WERI-Rb-1 (cell line): Measurements from ENCODE around the gene RAD51B.

Source experiments
- DNase-seq: peaks from one replicate; pipeline ENCODE4 v3.0.0-alpha.2; 2020
- H3K27ac ChIP-seq: fragments of 250-450 bp; sonication (Bioruptor Pico); 2 replicates; pipeline ENCODE4 v1.5.1; 2020; ENCODE audit warnings: mild to moderate bottlenecking, moderate library complexity
- H3K27me3 ChIP-seq: fragments of 250-450 bp; sonication (Bioruptor Pico); 2 replicates; pipeline ENCODE4 v1.5.1; 2021; ENCODE audit warnings: mild to moderate bottlenecking, low read depth, moderate library complexity; ENCODE audit not compliant: insufficient read depth, severe bottlenecking
- H3K36me3 ChIP-seq: fragments of 250-450 bp; sonication (Bioruptor Pico); 2 replicates; pipeline ENCODE4 v1.5.1; 2020; ENCODE audit warnings: mild to moderate bottlenecking, moderate library complexity
- H3K4me3 ChIP-seq: 2 replicates; pipeline ENCODE4 v1.5.1; 2011; ENCODE audit warnings: low read depth, mild to moderate bottlenecking, control low read depth, low read length
- H3K9me3 ChIP-seq: fragments of 250-450 bp; sonication (Bioruptor Pico); 2 replicates; pipeline ENCODE4 v1.5.1; 2021; ENCODE audit warnings: mild to moderate bottlenecking, moderate library complexity; ENCODE audit not compliant: severe bottlenecking
- CTCF ChIP-seq: IDR thresholded peaks from 2 replicates; pipeline ENCODE4 v1.5.1; 2011; ENCODE audit warnings: low read depth, mild to moderate bottlenecking, control low read depth, inconsistent platforms, low read length

The RAD51B gene

GRCh38 chr14:68262567-68262966 lies 443.0 kb downstream of the RAD51B start:
- no peak overlapping the region for H3K4me3 ChIP-seq
- H3K27me3 ChIP-seq: no peaks in the 10 kb centered on the region
- H3K27ac ChIP-seq: no peak overlapping the region
- no peak for TF ChIP-seq CTCF
- H3K36me3 ChIP-seq: no peaks in the 10 kb centered on the region
- no peak for DNase-seq
- no peaks in the 10 kb centered on the region for H3K9me3 ChIP-seq

- no peaks in the 10 kb centered on the region for H3K9me3 ChIP-seq
- H3K36me3 ChIP-seq: no peaks in the 10 kb centered on the region
- H3K4me3 ChIP-seq: no peak overlapping the region
- no peaks in the 10 kb centered on the region for H3K27me3 ChIP-seq
- TF ChIP-seq CTCF: no peak
- H3K27ac ChIP-seq: no peak overlapping the region
- no peak for DNase-seq
Observed at GRCh38 chr14:68263563-68264259, 444.1 kb downstream of the RAD51B start.

DNA sequence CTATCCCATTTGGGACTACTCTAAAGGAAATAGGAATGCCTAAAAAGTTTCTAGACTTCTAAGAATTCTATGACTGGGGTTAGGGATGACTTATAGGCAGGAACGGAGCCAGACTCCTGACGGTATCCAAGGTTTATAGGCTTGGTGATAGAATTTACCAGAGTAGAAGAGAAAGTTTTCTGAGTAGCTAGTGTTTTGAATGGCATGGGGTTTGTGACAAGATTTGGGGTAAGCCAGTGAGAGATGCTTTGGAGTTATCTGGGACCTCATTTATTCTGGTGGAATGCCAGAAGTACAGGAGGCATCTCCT lies 444.6 kb downstream of the RAD51B start:
- no peak overlapping the region for H3K27ac ChIP-seq
- no peak for TF ChIP-seq CTCF
- no peaks in the 10 kb centered on the region for H3K36me3 ChIP-seq
- H3K9me3 ChIP-seq: no peaks in the 10 kb centered on the region
- DNase-seq: no peak
- H3K27me3 ChIP-seq: no peaks in the 10 kb centered on the region
- no peak overlapping the region for H3K4me3 ChIP-seq

GRCh38 chr14:68266998-68267397 lies 447.4 kb downstream of the RAD51B start:
- no peak for TF ChIP-seq CTCF
- no peak overlapping the region for H3K27ac ChIP-seq

DNA sequence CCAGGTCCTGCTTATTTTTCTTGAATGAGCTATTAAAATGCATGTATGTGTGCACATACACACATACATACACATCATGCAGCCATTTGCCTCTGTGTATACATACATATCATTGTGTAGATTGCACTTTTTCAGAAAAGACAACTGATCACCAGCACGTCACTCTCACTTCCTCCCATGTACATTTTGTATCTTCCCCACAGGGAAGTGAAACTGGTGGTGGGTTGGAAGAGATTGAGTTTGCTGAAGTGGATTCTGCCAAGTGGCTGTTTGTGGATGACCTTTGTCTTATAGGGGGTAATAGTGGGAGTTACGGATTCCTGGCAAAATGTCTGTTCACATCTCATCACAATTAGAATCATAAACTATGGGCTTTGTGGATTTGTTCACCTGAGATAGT lies 448.6 kb downstream of the RAD51B start:
- no peak for DNase-seq
- no peak overlapping the region for H3K4me3 ChIP-seq
- H3K27me3 ChIP-seq: no peaks in the 10 kb centered on the region
- no peaks in the 10 kb centered on the region for H3K9me3 ChIP-seq
- TF ChIP-seq CTCF: no peak
- H3K27ac ChIP-seq: no peak overlapping the region
- H3K36me3 ChIP-seq: no peaks in the 10 kb centered on the region

More at GRCh38 chr14:68266998-68267397, 447.4 kb downstream of the RAD51B start:
- Histone ChIP-seq H3K9me3 (no peaks in the 10 kb centered on the region), H3K36me3 (no peaks in the 10 kb centered on the region), H3K27me3 (no peaks in the 10 kb centered on the region), H3K4me3 (no peak overlapping the region)
- DNase-seq: no peak

GRCh38 chr14:68268719-68269118 lies 449.1 kb downstream of the RAD51B start:
- Histone ChIP-seq H3K4me3 (no peak overlapping the region), H3K36me3 (no peaks in the 10 kb centered on the region), H3K27me3 (no peaks in the 10 kb centered on the region), H3K27ac (no peak overlapping the region), H3K9me3 (no peaks in the 10 kb centered on the region)
- no peak for TF ChIP-seq CTCF
- no peak for DNase-seq
